NB4 (cell line): ENCODE data around the gene PBRM1.

Source experiments
- DNase-seq: peaks from one replicate; pipeline ENCODE4 v3.0.0; 2010; ENCODE audit warnings: low read depth
- H3K4me3 ChIP-seq: one replicate; pipeline ENCODE4 v1.5.1; 2011; ENCODE audit warnings: mild to moderate bottlenecking, low read depth, low read length, moderate library complexity
- MAX ChIP-seq: IDR thresholded peaks from 2 replicates; pipeline ENCODE4 v1.6.1; 2011; ENCODE audit warnings: low read depth, low read length
- MYC ChIP-seq: IDR thresholded peaks from 2 replicates; pipeline ENCODE4 v1.6.1; 2011; ENCODE audit warnings: low read depth, low read length
- POLR2A ChIP-seq: IDR thresholded peaks from 2 replicates; pipeline ENCODE4 v1.6.1; 2011; ENCODE audit warnings: mild to moderate bottlenecking; ENCODE audit not compliant: insufficient read length; ENCODE audit errors: extremely low read depth
- TF ChIP-seq, protein P1 (sequence below): IDR thresholded peaks from one replicate; pipeline ENCODE4 v1.5.1; 2012; ENCODE audit warnings: low read depth, low read length

PBRM1 gene

GRCh38 chr3:52606373-52607085 lies 79.2 kb downstream of the PBRM1 start:
- DNase-seq = no peak

GRCh38 chr3:52600258-52600657 lies 85.5 kb downstream of the PBRM1 start:
- TF ChIP-seq MYC (no peak), POLR2A (no peak), MAX (no peak)
- TF ChIP-seq, protein P1, sequence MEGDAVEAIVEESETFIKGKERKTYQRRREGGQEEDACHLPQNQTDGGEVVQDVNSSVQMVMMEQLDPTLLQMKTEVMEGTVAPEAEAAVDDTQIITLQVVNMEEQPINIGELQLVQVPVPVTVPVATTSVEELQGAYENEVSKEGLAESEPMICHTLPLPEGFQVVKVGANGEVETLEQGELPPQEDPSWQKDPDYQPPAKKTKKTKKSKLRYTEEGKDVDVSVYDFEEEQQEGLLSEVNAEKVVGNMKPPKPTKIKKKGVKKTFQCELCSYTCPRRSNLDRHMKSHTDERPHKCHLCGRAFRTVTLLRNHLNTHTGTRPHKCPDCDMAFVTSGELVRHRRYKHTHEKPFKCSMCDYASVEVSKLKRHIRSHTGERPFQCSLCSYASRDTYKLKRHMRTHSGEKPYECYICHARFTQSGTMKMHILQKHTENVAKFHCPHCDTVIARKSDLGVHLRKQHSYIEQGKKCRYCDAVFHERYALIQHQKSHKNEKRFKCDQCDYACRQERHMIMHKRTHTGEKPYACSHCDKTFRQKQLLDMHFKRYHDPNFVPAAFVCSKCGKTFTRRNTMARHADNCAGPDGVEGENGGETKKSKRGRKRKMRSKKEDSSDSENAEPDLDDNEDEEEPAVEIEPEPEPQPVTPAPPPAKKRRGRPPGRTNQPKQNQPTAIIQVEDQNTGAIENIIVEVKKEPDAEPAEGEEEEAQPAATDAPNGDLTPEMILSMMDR = no peak
- H3K4me3 ChIP-seq = no peak overlapping the region
- no peak for DNase-seq

More at GRCh38 chr3:52606373-52607085, 79.2 kb downstream of the PBRM1 start:
- TF ChIP-seq POLR2A (no peak), MAX (no peak), MYC (no peak)
- TF ChIP-seq, protein P1 = no peak
- H3K4me3 ChIP-seq = no peak overlapping the region

DNA sequence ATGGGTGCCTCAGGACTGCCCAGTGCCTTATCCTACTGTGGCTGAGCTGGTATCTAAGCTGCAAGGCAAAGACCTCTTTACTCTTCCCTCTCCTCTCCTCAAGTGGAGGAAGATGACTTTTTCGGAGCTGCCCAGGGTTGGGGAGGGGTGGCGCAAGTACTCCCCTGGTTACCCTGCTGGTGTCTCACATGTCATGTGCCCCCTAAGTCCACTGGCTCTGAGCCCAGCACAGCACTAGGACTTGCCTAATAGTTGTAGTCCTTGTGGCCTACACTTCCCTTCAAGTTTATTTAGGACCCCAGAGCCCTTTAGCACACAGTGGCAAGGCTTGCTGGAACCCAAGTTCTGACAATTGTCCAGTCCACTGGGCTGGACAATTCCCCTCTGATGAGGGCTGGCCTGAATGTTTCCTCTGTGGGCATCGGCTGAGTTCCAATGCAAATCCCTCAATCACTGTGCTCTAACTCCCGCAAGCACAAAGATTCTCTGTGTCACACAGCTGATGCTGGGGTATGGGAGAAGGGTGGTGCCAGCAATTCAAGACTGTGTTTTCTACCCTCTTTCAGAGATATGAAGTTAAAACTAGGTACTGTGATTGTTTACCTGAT lies 89.0 kb downstream of the PBRM1 start:
- H3K4me3 ChIP-seq = no peak overlapping the region
- TF ChIP-seq POLR2A = no peak
- TF ChIP-seq, protein P1 = no peak
- TF ChIP-seq MYC = no peak
- TF ChIP-seq MAX = no peak
- DNase-seq = no peak

GRCh38 chr3:52593103-52593502 lies 92.6 kb downstream of the PBRM1 start:
- TF ChIP-seq, protein P1 = no peak
- TF ChIP-seq MYC (no peak), POLR2A (no peak), MAX (no peak)
- no peak overlapping the region for H3K4me3 ChIP-seq
- no peak for DNase-seq

- H3K4me3 ChIP-seq = no peak overlapping the region
- TF ChIP-seq MAX (no peak), MYC (no peak), POLR2A (no peak)
- TF ChIP-seq, protein P1 = no peak
- DNase-seq = no peak
These were observed 111.4 kb downstream of the PBRM1 start for GRCh38 chr3:52574056-52574965.
